SKM-1 (cell line): ENCODE data around the gene CAND2.
"Not testable (repeated sequence)": the region's sequence is repeated elsewhere in the genome, so short reads cannot be mapped to it uniquely, and the experiment has no call there.

Experiments used
- DNase-seq: peaks from one replicate; lab custom pipeline; 2025; ENCODE audit not compliant: unreplicated experiment; lab: John Stamatoyannopoulos, UW

The CAND2 gene

GRCh38 chr3:12769761-12770160 lies 26.7 kb upstream of the CAND2 start:
- no peak for DNase-seq

DNA sequence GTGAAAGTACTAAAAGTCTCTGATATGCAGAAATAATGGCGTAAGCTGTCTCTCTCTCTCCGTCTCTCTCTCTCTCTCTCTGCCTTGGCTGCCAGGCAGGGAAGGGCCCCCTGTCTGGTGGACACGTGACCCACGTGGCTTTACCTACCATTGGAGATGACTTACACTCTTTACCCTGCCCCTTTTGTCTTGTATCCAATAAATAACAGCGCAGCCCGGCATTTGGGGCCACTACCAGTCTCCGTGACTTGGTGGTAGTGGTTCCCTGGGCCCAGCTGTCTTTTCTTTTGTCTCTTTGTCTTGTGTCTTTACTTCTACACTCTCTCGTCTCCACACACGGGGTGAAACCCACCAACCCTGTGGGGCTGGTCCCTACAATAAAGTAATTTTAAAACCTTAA lies 25.2 kb upstream of the CAND2 start:
- no peak for DNase-seq

DNA sequence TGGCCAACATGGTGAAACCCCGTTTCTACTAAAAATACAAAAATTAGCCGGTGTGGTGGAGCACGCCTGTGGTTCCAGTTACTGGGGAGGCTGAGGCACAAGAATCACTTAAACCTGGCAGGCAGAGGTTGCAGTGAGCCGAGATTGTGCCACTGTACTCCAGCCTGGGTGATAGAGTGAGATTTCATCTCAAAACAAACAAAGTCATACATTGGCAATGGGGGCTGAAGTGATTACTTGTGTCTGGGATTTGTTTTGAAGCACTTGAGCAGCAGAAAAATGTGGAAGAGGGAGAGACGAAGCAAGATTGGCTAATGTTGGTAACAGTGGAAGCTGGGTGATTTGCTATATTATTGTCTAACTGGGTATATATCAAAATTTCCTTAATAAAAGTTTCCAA lies 24.0 kb upstream of the CAND2 start:
- DNase-seq: no peak

DNA sequence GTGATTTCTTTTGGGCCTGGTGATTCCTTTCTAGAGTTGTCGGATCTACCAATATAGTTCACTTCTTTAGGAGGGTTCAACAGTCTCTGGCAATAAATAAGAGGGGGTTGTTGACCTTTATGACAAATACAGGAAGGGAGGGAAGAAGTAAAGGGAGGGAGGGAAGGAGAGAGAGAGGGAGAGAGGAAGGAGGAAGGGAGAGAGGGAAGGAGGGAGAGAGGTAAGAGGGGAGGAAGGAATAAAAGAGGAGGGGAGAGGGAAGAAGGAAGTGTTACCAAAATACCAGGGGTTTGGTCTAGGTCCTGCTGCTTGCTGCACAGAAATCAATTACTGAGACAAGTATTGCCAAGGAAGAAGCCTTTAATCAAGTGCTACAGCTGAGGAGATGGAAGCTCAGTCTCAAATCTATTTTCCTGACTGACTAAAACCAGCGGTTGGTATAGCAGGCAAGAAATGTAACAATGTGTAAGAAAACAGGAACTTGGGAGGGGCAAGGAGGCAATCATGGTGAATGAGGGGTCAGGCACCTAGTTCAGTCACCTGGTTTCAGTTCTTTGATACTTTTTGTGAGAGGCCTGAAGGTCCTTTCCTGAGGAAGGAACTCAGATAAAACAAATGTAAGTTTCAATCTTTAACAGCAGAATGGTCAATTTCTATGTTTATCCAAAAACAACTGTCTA lies 23.3 kb upstream of the CAND2 start:
- DNase-seq: no peak

- DNase-seq: no peak
These were observed 22.8 kb upstream of the CAND2 start for GRCh38 chr3:12773710-12774086.

GRCh38 chr3:12774619-12775018 lies 21.9 kb upstream of the CAND2 start:
- DNase-seq: no peak

GRCh38 chr3:12775226-12775625 lies 21.3 kb upstream of the CAND2 start:
- DNase-seq: no peak

- not testable (repeated sequence) for DNase-seq
These were observed 20.5 kb upstream of the CAND2 start for GRCh38 chr3:12775970-12776369.

DNA sequence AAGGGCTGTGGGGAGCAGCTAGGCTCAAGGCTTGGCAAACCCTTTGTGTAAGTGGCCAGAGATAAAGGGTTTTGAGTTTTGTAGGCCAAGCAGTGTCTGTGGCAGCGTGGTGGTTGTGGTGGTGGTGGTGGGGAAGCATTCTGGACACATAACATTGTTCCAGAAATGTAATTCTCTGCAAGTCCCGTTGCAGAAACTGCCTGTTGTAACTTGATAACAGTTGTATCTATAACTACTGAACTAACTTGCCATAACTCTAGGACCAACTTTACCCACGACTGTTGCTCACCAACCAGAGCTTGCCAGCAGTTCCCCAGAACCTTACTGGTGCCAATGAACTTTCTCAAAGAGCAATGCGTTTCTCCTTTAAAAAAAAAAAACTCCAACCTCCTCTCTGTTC lies 19.3 kb upstream of the CAND2 start:
- DNase-seq: no peak

DNA sequence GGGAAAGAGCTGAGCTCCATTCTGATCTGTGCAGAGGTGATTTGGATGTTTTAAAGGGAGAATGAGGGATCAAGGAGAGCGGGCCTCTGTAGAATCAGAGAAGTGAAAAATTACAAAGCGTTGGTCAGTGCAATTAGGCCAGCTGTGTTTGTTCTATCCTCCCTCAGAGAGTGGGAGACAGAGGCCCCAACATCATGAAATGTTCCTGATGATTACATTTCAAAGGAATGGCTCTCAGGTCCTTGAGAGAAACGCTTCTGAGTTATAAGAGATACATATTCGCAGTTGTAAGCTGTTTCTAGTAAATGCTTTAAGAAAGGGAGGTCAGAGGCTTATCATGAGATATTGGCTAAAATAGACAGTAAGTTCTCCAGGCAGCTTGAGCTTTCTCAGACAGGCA lies 15.7 kb upstream of the CAND2 start:
- no peak for DNase-seq

DNA sequence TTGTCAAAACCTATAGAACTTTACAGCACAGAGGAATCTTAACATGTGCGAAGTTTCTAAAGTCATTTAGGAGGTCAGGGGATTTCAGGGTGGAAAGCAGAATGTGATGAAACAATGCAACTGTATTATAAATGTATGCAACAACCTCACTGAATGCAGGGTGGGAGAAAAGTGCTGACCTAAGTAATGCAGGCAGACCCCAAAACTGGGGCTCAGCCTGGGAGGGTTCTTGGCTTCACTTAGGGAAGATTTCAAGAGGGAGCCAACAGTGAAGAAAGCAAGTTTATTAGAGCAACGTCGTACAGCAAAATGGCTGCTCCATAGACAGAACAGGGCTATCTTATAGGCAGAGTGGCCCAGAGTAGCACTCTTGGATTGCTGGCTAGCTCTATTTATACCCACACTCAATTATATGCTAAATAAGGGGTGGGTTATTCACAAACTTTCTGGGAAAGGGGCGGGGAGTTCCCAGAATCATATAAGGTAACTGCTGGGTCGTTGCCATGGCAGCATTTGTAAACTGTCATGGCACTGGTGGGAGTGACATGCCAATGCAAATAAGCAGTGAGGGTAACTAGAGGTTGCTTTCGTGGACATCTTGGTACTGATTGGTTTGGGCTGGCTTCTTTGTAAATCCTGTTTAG lies 14.2 kb upstream of the CAND2 start:
- no peak for DNase-seq

- no peak for DNase-seq
These were observed 11.4 kb upstream of the CAND2 start for GRCh38 chr3:12785096-12785495.

DNA sequence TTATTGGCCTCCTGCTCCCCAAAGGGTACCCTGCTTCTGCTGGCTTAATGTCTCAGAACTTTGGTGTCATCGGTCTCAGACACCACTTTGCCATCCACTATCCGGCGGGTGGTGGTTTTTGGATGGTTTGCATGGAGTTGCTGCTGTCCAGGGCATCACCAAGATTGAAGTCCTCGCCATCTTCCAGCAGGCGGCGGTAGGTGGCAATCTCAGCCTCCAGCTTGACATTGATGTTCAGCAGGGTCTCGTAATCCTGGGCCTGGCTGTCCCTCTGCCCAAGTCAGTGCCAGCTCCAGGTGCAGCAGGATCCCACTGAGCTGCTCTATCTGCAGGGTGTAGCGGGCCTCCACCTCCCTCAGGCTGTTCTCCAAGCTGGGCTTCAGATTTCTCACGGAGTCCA lies 9.1 kb upstream of the CAND2 start:
- DNase-seq: not testable (repeated sequence)

DNA sequence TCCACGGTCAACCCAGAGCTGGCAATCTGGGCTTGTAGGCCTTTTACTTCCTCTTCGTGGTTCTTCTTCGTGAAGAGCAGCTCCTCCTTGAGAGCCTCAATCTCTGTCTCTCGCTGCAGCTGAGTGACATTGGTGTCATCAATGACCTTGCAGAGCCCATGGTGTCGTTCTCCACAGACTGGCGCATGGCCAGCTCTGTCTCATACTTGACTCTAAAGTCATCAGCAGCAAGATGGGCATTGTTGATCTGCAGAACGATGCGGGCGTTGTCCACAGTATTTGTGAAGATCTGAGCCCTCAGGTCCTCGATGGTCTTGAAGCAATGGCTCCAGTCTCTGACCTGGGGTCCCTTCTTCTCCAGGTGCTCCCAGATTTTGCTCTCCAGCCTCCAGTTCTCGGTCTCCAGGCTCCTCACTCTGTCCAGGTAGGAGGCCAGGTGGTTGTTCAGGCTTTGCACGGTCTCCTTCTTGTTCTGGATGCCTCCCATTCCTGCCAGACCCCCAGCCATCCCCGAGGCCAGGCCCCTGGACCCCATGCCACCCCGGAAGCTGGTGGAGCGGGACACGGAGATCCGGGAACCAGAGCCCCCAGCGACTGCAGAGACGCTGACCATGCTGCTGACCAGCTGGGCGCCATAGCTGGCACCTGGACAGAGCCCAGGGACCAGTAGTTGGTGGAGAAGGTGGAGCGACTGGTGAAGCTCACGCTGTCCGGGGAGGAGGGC lies 8.4 kb upstream of the CAND2 start:
- DNase-seq: not testable (repeated sequence)

GRCh38 chr3:12791430-12791829 lies 5.0 kb upstream of the CAND2 start:
- DNase-seq: no peak

DNA sequence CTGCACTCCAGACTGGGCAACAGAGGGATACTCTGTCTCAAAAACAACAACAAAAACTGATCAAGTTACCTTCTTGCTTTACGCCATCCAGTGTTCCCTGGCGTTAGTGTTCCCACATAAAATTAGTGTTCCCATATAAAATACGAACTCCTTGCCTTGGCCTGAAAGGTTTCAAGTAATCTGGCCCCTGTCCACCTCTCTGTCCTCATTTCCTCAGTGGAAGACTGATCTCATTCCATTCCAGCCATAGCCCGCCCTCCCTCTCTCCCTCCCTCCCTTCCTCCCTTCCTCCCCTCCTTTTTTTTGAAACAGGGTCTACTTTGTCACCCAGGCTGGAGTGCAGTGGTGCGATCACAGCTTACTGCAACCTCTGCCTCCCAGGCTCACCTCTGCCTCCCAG lies 2.8 kb upstream of the CAND2 start:
- no peak for DNase-seq

GRCh38 chr3:12797124-12797891 lies 828 bp downstream of the CAND2 start:
- no peak for DNase-seq

GRCh38 chr3:12797892-12798558 lies 1.5 kb downstream of the CAND2 start:
- DNase-seq: no peak

- no peak for DNase-seq
These were observed 2.2 kb downstream of the CAND2 start for GRCh38 chr3:12798559-12799179.

GRCh38 chr3:12799525-12800440 lies 3.3 kb downstream of the CAND2 start:
- no peak for DNase-seq
